ENCODE results near the gene KIF4A. TPM values are rescaled to one million over a fixed set of nuclear protein-coding genes. Genes with fewer than 3 reads are reported as not detected.
A peak's percentile ranks its signal among the peaks of the same experiment; 100 is the strongest.

KIF4A gene
- polyA plus RNA-seq, 1 experiment, result 10.8 TPM

DNA sequence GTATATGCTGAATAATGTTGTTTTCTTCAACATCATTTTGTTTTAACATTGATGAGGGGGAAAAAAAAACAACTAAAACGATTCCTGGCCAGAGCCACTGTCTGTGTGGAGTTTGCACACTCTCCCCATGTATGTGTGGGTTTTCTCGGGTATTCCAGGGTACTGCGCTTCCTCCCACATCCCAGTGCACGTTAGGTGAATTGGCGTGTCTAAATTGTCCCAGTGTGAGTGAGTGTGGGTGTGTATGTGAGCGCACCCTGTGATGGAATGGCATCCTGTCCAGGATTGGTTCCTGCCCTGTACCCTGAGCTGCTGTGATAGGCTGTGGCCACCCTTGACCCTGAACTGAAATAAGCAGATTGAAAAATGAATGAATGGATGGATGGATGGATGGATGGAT lies 152.3 kb downstream of the KIF4A start:
- Histone ChIP-seq H3K27me3 (ENCODE audit: control insufficient read depth, insufficient read depth, low read length) (peaks cover 11% of the 10 kb centered on the region), H3K4me3 (ENCODE audit: low read depth, low read length) (no peak overlapping the region), H3K36me3 (ENCODE audit: control insufficient read depth, insufficient read depth, low read length) (no peaks in the 10 kb centered on the region)
- TF ChIP-seq, protein P1, sequence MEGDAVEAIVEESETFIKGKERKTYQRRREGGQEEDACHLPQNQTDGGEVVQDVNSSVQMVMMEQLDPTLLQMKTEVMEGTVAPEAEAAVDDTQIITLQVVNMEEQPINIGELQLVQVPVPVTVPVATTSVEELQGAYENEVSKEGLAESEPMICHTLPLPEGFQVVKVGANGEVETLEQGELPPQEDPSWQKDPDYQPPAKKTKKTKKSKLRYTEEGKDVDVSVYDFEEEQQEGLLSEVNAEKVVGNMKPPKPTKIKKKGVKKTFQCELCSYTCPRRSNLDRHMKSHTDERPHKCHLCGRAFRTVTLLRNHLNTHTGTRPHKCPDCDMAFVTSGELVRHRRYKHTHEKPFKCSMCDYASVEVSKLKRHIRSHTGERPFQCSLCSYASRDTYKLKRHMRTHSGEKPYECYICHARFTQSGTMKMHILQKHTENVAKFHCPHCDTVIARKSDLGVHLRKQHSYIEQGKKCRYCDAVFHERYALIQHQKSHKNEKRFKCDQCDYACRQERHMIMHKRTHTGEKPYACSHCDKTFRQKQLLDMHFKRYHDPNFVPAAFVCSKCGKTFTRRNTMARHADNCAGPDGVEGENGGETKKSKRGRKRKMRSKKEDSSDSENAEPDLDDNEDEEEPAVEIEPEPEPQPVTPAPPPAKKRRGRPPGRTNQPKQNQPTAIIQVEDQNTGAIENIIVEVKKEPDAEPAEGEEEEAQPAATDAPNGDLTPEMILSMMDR (IDR thresholded peaks at IDR 0.05; ENCODE audit: insufficient read depth, low read depth, low read length), result no peak
- ChIA-PET POLR2A (no interaction called here), CTCF (interaction anchor here (1.5 kb wide), 1 partner anchor 223 kb away, joined by 4 read pairs; no protein-coding TSS in a partner anchor)
- no peak for DNase-seq (ENCODE audit: low read depth)

DNA sequence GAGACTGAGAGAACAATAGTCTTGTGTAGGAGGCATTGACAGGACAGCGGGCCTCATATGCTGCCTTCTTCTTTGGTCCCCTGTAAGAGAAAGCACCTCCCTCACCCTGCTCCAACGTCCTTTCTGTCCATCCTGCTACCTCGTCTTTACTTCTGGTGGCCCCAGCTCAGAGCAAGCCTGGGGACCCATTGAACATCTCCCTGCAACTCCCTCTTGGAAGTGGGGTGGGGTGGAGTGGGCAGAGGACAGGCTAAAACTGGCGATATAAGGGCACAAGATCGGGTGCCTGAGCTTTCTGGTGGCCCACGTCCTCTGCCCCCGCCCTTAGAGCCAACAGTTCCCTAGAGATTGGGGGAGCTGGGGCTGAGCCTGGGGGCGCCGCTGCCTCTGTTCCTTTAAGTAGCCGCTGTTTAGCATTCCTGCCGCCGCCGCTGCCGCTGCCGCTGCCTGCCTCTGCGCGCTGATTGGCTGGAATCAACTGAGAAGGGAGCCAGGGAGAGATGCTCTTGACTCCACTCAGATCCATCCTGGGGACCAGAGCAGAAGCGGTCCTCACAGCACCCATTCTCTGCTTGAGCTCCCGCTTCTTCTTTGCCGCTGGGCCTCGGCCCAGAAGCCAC lies 154.5 kb downstream of the KIF4A start, which contains the start of gene DLG3:
DLG3 (plus strand) TSS at position 510 of the 620 bp plus-strand sequence. CDS start 367 bp downstream, outside the sequence.
- no peaks in the 10 kb centered on the region for H3K36me3 ChIP-seq (ENCODE audit: control insufficient read depth, insufficient read depth, low read length)
- no peak for DNase-seq (ENCODE audit: low read depth)
- POLR2A ChIA-PET, result no interaction called here
- peaks cover 11% of the 10 kb centered on the region for H3K27me3 ChIP-seq (ENCODE audit: control insufficient read depth, insufficient read depth, low read length)
- TF ChIP-seq, protein P1 (IDR thresholded peaks at IDR 0.05; ENCODE audit: insufficient read depth, low read depth, low read length), result no peak
- H3K4me3 ChIP-seq (ENCODE audit: low read depth, low read length), result 0 out of 2 replicates have a peak within 1 kb of the TSS, but pooled peaks have one; percentile 11
- CTCF ChIA-PET, result interaction anchor here (1.5 kb wide), 1 partner anchor 9 kb away, joined by 5 read pairs; no protein-coding TSS in a partner anchor

DNA sequence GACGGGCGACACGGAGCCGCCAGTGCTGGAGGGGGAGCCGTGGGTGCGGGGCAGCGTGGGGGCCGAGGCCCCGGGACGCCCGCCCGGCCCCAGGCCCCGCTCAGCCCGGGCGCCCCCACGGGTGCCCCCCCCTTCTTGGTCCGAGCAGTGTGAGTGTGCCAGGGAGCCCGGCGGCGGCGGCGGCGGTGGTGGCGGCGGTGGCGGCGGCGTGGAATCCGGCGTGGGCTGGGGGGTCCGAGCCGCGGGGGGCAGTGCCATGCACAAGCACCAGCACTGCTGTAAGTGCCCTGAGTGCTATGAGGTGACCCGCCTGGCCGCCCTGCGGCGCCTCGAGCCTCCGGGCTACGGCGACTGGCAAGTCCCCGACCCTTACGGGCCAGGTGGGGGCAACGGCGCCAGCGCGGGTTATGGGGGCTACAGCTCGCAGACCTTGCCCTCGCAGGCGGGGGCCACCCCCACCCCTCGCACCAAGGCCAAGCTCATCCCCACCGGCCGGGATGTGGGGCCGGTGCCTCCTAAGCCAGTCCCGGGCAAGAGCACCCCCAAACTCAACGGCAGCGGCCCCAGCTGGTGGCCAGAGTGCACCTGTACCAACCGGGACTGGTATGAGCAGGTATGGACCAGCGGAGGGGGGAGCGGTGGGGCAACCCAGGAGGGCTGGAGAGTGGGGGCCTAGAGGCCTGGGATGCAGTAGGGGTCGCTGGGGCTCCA lies 155.2 kb downstream of the KIF4A start:
- ChIA-PET CTCF (interaction anchor here (1.5 kb wide), 1 partner anchor 10 kb away, joined by 5 read pairs; no protein-coding TSS in a partner anchor), POLR2A (no interaction called here)
- 0 out of 2 replicates have a peak overlapping the region, but pooled peaks have one; percentile 11 for H3K4me3 ChIP-seq (ENCODE audit: low read depth, low read length)

DNA sequence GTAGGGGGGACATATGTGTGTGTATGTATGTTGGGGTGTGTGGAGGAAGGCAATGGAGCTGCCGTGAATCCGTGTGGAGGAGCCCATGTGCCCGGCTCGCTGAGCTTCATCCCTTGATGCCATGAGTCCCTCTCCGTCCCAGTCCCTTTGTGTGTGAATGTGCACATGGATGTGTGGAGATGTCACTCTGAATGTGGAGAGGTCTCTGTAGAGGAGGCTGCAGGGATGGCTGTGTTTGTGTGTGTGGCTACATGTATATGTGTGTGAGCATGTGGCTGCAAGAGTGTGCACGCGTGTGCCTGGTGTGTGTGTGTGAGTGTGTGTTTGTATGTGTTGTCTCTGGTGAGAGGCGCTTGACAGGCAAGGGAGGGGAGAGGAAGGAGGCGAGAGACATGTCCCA lies 156.0 kb downstream of the KIF4A start:
- ChIA-PET POLR2A (no interaction called here), CTCF (no interaction called here)
- DNase-seq (ENCODE audit: low read depth), result no peak
- peaks cover 11% of the 10 kb centered on the region for H3K27me3 ChIP-seq (ENCODE audit: control insufficient read depth, insufficient read depth, low read length)
- no peak overlapping the region for H3K4me3 ChIP-seq (ENCODE audit: low read depth, low read length)
- H3K36me3 ChIP-seq (ENCODE audit: control insufficient read depth, insufficient read depth, low read length), result no peaks in the 10 kb centered on the region
- TF ChIP-seq, protein P1 (IDR thresholded peaks at IDR 0.05; ENCODE audit: insufficient read depth, low read depth, low read length), result no peak

More for the DNA sequence above, 155.2 kb downstream of the KIF4A start:
- TF ChIP-seq, protein P1 (IDR thresholded peaks at IDR 0.05; ENCODE audit: insufficient read depth, low read depth, low read length), result no peak
- no peak for DNase-seq (ENCODE audit: low read depth)
- H3K27me3 ChIP-seq (ENCODE audit: control insufficient read depth, insufficient read depth, low read length), result peaks cover 11% of the 10 kb centered on the region
- H3K36me3 ChIP-seq (ENCODE audit: control insufficient read depth, insufficient read depth, low read length), result no peaks in the 10 kb centered on the region
